GM19452 (cell line): ENCODE measurements around the gene RCOR1.

Source experiments
- ATAC-seq: cut with Tn5 transposase; IDR thresholded peaks from one replicate; pipeline ENCODE4 v1.9.1; 2021; ENCODE audit not compliant: unreplicated experiment

The RCOR1 gene

DNA sequence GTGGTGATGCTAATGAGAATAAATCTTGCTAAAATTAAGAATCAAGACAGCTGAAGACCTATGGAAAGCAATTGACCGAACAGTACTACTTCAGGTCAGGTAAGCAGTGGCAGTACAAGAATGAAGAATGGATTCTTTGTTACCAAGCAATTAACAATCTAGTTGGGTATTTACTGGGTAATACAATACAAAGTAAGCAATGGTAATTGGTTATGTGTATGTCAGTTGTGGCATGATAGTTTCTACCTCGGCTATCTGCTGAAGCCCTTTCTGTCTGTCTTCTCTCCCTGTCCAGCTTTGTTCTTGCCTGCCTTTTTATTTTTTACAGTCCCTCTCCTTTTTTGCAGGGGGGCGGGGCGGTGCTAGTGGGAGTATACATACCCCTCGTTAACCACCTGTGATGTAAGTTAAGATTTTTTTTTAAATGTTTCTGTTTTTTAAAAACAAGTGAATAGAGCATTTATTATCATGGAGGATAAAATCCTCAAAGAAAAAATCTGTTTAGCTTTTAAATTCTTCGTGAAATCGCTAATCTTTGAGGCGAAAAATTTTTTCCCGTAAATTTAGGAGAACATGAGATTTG is 75.9 kb downstream of the RCOR1 start:
- no peak for ATAC-seq

DNA sequence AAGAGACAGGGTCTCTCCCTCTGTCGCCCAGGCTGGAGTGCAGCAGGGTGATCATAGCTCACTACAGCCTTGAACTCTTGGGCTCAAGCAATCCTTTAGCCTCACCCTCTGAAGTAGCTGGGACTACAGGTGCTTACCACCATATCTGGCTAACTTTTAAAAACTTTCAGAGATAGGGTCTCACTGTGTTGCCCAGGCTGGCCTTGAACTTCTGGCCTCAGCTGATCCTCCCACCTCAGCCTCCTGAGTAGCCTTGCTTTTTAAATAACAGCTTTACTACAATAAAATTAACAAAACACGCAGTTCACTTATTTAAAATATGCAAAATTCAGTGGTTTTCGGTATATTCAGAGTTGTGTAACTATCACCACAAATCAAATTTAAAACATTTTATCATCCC is 79.0 kb downstream of the RCOR1 start:
- no peak for ATAC-seq

DNA sequence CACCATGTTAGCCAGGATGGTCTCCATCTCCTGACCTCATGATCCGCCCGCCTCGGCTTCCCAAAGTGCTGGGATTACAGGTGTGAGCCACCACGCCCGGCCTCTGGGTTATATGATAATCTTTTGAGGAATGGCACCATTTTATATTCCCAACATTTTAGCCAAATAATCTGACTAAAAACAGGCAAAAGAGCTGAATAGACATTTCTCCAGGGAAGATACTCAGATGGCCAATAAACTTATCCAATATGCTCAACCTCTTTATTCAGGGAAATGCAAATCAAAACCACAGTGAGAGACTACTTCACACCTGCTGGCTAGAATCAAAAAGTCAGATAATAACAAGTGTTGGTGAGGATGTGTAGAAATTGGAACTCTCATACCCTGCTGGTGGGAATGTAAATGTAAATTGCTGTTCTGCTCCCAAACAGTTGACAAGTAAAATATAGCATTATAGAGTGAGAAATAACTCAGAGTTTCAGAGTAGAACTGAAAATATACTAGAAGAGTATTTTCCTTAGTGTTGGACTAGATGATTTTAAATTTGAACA is 80.0 kb downstream of the RCOR1 start:
- ATAC-seq, result no peak

DNA sequence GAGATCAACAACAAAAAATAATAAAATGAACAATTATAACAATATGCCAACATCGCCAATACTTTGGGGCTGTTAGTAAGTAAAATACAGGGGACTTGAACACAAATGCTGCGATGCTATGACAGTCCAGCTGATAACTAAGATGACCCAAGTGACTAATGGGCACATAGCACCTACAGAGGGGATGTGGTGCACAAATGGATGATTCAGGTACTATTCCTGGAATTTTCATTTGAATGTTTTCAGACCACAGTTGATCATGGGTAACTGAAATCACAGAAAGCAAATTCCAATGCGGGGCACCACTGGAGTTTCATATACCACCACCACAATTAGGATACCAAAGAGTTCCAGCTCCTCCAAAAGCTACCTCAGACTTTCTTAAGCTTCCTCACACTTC is 82.9 kb downstream of the RCOR1 start:
- ATAC-seq, result no peak

DNA sequence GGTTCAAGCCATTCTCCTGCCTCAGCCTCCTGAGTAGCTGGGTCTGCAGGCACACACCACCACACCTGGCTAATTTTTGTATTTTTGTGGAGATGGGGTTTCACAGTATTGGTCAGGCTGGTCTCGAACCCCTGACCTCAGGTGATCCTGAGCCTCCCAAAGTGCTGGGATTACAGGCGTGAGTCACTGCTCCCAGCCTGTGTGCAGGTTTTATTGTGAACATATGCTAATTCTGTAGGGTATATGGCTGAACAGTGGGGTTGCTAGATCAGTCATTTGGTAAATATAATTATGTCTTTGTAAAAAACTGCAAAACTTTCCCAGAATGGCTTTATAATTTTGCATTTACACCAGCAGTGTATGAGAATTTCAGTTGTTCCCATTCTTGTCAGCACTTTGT is 85.9 kb downstream of the RCOR1 start:
- ATAC-seq, result no peak

DNA sequence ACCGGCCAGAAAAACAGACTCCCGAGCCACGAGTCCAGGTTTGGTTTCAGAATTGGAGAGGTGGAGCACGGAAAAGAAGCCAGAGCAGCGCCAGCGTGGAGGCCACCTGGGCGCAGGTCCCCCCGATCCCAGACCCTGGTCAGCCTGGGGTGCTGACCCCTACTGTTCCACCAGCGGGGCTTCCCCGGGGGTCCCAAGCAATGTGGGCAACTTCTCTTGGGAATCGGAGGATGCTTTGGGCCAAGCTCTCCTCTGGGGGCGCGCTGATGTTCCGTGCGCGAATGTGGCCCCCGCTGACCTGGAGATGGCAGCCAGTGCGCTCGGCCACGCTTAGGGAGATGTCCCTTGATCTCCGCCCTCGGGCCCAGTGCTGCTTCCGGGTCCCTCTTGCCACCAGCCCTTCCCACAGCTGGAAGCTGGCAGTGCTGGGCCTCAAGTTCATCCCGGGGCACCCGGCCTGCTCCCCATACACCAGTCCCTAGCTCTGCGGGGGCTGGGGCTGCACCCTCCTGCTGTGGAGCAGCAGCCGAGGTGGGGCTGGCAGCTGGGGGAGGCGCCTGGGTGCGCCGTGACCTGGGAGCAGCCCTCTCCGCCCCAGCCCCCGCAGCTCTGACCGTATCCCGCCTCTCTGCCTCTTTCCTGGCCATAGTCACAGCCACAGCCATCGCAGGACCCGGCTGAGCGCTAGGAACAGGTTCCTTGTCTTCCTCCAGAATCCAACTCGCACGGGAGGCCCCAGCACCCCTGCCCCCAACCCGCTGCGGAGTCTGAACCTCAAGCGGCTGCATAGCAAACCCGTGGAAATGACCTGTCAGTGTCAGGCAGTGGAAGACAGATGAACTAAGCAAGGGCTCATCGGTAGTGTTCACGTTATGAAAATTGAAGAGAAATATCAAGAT is 91.2 kb downstream of the RCOR1 start:
- ATAC-seq, result no peak

DNA sequence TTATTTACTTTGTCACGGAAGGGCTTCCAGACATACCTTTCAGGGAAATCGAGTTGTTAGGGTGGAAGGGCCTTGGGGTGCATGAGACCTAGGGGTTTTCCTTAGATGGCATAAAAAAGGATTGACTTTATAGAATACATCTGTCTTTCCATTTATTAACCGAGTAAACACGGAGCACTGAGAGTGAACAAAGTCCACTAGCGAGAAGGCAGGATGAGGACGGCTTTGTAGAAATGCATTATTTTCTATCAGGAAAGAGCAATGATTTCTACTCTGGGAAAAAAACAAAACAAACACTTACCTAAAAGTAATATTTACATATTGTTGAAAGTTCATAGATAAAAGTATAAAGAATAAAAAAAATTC is 91.8 kb downstream of the RCOR1 start:
- ATAC-seq, result no peak

DNA sequence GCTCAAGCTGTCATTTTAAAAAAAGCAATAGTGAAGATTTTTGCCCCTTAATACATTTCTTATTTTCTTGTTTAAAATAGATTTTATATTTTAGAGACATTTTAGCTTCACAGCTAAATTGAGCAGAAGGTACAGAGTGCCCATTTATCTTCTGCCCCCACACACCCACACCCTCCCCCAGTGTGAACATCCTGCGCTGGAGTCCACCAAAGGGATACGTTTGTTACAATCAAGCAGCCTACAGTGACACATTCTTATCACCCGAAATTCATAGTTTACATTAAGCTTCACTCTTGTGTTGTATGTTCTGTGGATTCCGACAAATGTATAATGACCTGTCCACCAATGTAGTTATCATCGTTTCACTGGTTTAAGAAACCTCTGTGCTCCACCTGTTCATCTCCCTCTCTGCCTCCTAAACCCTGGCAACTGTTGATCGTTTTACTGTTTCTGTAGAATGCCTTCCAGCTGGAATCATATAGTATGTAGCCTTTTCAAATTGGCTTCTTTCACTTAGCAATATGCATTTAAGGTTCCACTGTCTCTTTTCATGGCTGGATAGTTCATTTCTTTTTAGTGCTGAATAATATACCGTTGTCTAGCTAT is 93.8 kb downstream of the RCOR1 start:
- ATAC-seq, result no peak

DNA sequence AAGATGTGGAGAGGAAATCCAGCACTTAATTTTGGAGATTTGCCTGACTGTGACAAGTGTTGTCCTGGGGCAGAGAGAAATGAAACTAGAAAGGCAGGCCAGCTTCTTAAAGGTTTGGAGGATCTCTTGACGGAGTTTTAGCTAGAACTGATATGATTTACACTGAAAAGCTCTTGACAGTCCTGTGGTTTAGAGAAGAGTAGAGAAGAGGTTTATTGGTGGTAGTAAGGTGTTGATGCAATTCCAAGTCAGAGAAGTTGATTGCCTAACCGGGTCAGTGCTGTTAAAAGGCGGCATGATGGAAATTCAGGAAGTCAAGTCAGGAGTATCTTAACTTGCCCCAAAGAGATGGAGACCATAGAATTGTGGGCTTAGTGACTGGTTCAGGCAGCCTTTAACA is 95.8 kb downstream of the RCOR1 start:
- ATAC-seq, result no peak

DNA sequence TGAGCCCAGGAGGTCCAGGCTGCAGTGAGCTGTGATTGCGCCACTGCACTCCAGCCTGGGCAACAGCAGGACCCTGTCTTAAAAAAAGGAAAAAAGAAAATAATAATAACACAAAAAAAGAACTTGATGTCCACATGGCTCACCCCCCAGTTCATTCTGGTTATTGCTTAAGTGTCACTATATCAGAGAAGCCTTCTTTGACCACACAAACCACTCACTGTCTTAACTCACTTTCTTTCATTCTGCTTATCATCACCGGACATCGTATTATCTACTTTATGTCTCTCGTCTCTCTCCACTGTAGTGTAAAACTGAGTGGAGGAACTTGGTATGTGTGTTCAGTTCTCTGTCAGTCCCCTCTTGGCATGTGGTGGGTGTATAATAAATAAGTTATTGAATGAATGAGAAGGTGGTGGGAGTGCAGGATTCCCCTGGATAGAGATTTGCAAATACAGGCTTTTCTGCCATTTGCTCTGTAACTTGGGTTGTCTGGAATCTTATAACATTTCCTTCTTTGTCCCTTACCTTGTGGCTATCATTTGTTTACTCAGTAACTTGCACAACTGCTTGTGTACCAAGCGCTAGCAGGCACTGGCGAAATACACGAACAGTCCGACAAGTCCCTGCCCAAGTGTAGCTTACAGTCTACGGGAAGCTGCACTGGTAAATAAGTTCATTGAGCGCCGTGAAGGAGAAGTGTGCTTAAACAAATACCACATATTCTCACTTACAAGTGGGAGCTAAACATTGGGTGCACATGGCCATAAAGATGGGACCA is 98.2 kb downstream of the RCOR1 start:
- no peak for ATAC-seq

DNA sequence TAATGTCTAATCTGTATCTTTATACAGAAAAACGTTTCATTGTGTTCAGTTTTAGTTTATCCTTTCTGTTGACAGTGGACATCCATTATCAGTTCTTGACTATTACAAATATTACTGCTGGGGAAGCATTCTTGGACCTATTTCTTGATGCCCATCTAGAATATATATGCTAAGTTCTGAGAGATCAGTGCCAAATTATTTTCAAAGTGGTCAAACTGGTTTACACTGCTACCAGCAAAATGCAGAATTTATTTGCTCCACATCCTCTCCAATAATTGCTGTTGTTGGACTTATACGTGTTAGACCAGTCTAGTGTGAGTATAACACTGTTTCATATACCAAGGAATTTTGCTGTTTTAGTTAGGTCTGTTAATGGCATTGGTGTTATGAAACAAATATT is 99.3 kb downstream of the RCOR1 start:
- ATAC-seq, result no peak

DNA sequence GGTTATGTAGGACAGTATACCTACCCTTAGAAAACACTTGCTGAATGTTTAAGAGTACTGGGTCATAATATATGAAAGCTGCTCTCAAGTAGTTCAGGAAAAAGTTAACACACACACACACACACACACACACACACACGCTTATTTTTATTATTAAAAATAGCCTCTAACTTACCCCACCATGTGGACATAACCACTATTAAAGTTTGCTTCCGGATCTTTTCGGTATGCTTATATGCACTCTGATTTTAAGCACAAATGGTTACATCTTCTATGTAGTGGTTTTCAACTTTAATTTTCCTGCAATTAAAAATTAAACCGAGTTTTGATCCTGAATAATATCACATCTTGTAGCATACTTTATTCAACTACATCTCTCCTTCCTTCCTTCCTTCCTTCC is 99.9 kb downstream of the RCOR1 start:
- no peak for ATAC-seq

DNA sequence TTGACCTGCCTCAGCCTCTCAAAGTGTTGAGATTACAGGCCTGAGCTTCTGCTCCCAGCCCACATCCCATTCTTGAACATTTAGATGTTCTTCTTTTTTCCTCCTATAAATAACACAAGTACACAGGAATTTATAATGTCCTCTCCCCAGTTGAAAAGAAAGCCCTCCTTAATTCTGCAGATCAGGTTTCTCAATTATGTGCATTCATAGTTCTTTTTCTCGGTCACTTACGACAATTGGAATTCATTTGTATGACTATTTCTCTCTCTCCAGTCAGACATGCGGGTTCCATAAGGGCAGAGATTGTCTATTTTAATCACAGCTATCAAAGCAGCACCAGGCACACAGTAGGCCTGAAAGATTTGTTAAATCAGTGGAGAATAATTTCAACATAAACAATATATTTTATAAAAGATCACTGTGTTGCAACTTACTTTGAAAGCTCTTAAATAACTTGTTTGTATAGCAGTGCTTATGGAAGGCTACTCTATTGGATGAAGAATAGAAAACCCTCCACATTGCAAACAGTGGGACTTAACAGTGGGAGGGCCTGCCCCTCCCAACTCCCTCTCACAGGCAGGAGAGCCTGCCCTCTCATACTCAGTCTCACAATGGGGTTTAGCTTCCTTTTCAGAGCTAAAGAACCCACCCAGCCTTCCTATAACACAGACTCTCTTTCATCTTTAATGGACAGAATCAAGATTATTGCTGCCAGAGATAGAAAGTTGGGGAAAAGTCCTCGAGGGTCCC is 100.7 kb downstream of the RCOR1 start:
- ATAC-seq, result no peak

DNA sequence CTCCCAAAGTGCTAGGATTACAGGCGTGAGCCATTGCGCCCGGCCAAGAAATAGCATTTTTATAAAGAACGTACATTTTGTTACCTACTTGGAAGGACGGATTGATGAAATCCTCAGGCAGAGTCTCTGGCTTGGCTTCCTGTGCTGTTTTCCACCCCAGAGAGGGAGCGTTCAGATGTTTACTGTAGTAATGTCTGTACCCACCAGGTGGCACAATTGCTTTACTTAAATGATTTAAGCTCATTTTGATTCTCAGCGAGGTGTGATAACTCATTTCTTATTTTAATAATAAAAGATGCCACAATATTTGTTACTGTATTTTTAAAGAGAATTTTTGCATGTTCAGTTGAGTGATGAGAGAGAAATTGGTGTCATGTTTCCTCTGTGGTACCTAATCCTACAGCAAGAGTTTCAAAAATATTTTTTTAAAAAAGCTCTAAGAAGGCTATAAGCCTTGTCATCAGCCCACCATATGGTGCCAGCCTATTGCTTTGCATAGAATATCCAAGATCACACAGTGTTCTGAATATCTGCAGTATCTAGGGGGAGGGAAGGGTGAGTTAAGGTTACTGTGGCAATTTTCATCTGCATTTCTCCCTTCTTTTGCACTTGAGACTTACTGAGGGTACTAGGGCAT is 102.2 kb downstream of the RCOR1 start:
- no peak for ATAC-seq

DNA sequence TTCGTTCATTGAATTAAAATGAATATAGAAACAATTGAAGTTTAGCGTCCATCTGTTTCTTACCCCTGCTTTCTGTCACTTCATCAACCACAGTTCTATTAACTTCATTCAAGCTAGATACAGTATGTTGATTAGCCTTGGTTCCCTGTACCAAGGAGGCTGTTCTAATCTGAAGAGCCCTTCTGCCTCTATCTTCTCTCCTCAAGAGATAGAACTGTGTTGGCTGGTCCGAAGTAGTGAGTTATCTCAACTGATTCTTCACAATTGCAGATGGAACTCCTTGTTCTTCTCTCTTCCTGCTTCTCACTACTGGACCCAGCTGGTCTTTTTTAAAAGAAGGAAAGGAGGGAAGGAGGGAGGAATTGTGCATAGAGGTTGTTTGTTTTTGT is 102.7 kb downstream of the RCOR1 start:
- ATAC-seq, result no peak

DNA sequence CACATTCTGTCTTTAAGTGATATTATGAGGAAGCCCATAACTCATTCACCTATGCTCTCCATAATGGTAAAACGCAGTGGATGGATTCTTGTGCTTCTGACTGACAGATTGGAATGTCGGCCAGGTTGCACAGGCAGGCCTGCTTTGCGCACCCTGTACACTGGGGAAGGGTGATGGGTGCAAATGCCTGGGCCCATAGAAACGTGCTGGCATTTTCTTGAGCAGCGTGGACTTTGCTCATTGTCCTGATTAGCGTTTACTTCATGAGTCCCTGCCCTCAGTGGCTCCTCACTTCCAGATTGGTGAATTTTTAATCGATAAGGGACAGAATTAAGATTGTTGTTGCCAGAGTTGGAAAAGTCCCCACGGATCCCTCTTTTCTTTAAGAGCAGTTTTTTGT is 103.9 kb downstream of the RCOR1 start:
- no peak for ATAC-seq

DNA sequence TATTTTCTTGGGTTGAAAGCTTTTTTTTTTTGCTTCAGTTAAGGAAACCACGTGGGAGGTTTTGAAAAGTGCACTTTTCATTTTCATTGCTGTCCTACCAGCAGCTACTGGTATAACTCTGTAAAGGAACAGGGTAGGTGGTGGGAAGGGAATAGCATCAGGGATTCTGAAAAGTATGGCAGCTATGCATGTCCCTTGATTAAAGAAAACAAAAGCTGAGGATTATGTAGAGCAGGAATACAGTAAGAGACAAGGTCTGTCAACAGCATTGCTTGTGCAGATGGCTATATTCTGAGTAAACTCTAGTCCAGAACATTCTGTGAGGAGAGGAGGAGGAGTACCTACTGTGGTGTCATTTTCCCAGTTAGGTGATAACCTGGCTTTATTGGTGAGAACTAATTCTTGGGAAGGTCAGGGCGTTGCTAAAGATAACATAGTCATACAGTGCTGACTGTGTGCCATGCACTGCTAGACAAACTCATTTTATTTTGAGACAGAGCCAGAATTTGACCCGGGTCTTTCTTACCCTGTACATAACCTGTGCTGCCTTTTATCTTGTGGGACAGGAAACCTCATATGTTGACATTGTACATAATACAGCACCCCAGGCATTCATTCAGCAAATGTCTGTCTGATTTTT is 104.5 kb downstream of the RCOR1 start:
- no peak for ATAC-seq

DNA sequence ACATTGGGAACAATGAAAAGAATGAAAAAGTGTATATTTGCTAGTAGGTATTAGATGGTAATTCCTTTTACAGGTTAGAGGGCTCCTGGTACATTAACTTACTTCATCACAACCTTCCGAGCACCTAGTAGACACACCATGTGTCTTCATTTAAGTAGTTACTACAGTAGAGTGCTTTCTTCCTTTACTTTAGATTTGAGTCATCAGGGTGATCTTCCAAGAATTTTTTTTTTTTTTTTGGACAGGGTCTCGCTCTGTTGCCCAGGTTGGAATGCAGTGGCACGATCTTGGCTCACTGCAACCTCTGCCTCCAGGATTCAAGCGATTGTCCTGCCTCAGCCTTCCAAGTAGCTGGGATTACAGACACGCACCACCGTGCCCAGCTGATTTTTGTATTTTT is 105.1 kb downstream of the RCOR1 start:
- ATAC-seq, result no peak

DNA sequence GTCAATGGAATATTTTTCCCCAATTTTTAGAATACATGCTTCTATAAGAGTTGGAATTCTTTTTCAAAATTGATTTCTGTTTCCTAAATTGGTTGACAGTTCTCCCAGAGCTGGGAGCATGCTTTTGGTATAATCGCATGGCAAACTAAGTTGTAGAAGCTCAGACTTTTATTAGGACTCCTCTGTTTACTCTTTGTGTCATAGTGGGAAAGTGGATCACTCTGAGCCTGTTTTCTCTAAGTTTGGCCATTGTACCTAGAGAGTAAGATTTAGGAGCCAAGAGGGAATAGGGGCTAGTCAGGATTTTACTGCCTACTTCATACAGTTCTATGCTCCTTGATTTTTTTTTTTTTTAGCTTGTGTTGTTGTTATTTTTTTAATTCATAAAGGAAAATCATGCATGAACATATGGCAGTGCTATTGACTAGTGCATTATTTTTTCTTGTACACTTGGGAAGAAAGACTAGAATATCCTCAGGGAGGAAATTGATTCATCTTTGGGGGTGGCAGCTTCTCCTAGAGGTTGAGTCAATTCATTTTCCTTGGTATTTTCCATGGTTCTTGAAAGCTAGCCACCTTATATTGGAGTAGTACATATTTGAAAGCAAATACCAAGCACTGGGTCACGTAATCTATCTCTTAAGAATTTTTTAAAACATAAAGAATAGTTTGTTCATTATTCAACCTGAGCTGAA is 107.1 kb downstream of the RCOR1 start:
- no peak for ATAC-seq
